GM21529 (cell line): Measurements from ENCODE around the gene XCR1.
A peak's percentile ranks its signal among the peaks of the same experiment; 100 is the strongest.
"Not testable (repeated sequence)": the region's sequence is repeated elsewhere in the genome, so short reads cannot be mapped to it uniquely, and the experiment has no call there.

ENCODE experiments used
- ATAC-seq: cut with Tn5 transposase; IDR thresholded peaks from one replicate; pipeline ENCODE4 v1.9.1; 2021; ENCODE audit not compliant: unreplicated experiment

Gene XCR1

GRCh38 chr3:46046231-46046630 lies 18.9 kb upstream of the XCR1 start:
- not testable (repeated sequence) for ATAC-seq

GRCh38 chr3:46038916-46039315 lies 11.6 kb upstream of the XCR1 start:
- no peak for ATAC-seq

GRCh38 chr3:46038071-46038470 lies 10.8 kb upstream of the XCR1 start:
- not testable (repeated sequence) for ATAC-seq

- ATAC-seq: no peak
Measured at GRCh38 chr3:46036191-46036590, 8.9 kb upstream of the XCR1 start.

- ATAC-seq: no peak
Measured at GRCh38 chr3:46031747-46032146, 4.5 kb upstream of the XCR1 start.

GRCh38 chr3:46031269-46031668 lies 4.0 kb upstream of the XCR1 start:
- no peak for ATAC-seq

- ATAC-seq: no peak
Measured at GRCh38 chr3:46030626-46031025, 3.3 kb upstream of the XCR1 start.

- ATAC-seq: peak; percentile 49
Measured at GRCh38 chr3:46029953-46030543, 2.8 kb upstream of the XCR1 start.

- no peak for ATAC-seq
Measured at GRCh38 chr3:46027736-46028397, 584 bp upstream of the XCR1 start.

GRCh38 chr3:46025139-46025538 lies 2.1 kb downstream of the XCR1 start:
- no peak for ATAC-seq

- ATAC-seq: no peak
Measured at GRCh38 chr3:46024131-46024530, 3.2 kb downstream of the XCR1 start.

GRCh38 chr3:46022909-46023785 lies 4.1 kb downstream of the XCR1 start:
- no peak for ATAC-seq

GRCh38 chr3:46021516-46021915 lies 5.8 kb downstream of the XCR1 start:
- no peak for ATAC-seq

- no peak for ATAC-seq
Measured at GRCh38 chr3:46020766-46021510, 6.3 kb downstream of the XCR1 start.

- no peak for ATAC-seq
Measured at GRCh38 chr3:46019707-46020106, 7.6 kb downstream of the XCR1 start.

GRCh38 chr3:46017720-46018119 lies 9.6 kb downstream of the XCR1 start:
- no peak for ATAC-seq

- ATAC-seq: no peak
Measured at GRCh38 chr3:46013316-46014094, 13.8 kb downstream of the XCR1 start.

- no peak for ATAC-seq
Measured at GRCh38 chr3:46012246-46012645, 15.0 kb downstream of the XCR1 start.

- ATAC-seq: no peak
Measured at GRCh38 chr3:46010519-46011113, 16.7 kb downstream of the XCR1 start.

- ATAC-seq: no peak
Measured at GRCh38 chr3:46008058-46008457, 19.2 kb downstream of the XCR1 start.
